Sigmoid colon (tissue), 7 donors: Measurements from ENCODE around the gene MAPRE3. TPM values are rescaled to one million over a fixed set of nuclear protein-coding genes. Genes with fewer than 3 reads are reported as not detected.
A peak's percentile ranks its signal among the peaks of the same experiment; 100 is the strongest.
"Not testable (repeated sequence)": the region's sequence is repeated elsewhere in the genome, so short reads cannot be mapped to it uniquely, and the experiment has no call there.

ENCODE experiments used
- DNase-seq: peaks from one replicate; pipeline ENCODE4 v3.0.0-alpha.2; 2019
- H3K27ac ChIP-seq, 4 donors: fragments of 200-600 bp; sonication (generic); one replicate each; pipeline ENCODE4 v1.5.1; 2016 to 2019; ENCODE audit warnings: mild to moderate bottlenecking in 1 of 4
- H3K27me3 ChIP-seq, 3 donors: fragments of 200-600 bp; sonication (generic); one replicate each; pipeline ENCODE4 v1.5.1; 2019; ENCODE audit warnings: mild to moderate bottlenecking in 1 of 3
- H3K36me3 ChIP-seq, 4 donors: fragments of 200-600 bp; sonication (generic); one replicate each; pipeline ENCODE4 v1.5.1; 2016 to 2019
- H3K4me1 ChIP-seq, 4 donors: fragments of 200-600 bp; sonication (generic); one replicate each; pipeline ENCODE4 v1.5.1; 2017 to 2019
- H3K4me3 ChIP-seq, 4 donors: fragments of 200-600 bp; sonication (generic); one replicate each; pipeline ENCODE4 v1.5.1; 2017 to 2019; ENCODE audit warnings: mild to moderate bottlenecking in 2 of 4, moderate library complexity in 1 of 4
- H3K9me3 ChIP-seq, 4 donors: fragments of 200-600 bp in 3 of 4; sonication (generic) in 3 of 4; one replicate each; pipeline versions ENCODE4 v1.5.1 to v1.6.1; 2013 to 2019
- EP300 ChIP-seq, 4 donors: sonication (generic); formaldehyde crosslinking; IDR thresholded peaks; one replicate each; pipeline ENCODE4 v1.6.1; 2017; ENCODE audit warnings: antibody characterized with exemption in 4 of 4
- POLR2A ChIP-seq, 2 donors: fragments of 450-650 bp; IDR thresholded peaks; one replicate each; pipeline ENCODE4 v1.6.1; 2016; ENCODE audit warnings: antibody characterized with exemption in 2 of 2, mild to moderate bottlenecking in 2 of 2, moderate library complexity in 2 of 2
- POLR2AphosphoS5 ChIP-seq, 4 donors: sonication (generic); formaldehyde crosslinking; IDR thresholded peaks; one replicate each; pipeline ENCODE4 v1.6.1; 2017; ENCODE audit warnings: antibody characterized with exemption in 4 of 4
- WGBS, 2 donors: extraction: QIAGEN DNeasy Blood & Tissue Kit; methylation state at CpG; one replicate each; pipeline ENCODE4 v1.1.7; 2013; 5-methylcytosine and 5-hydroxymethylcytosine counted together
- intact Hi-C: fragments of 100-400 bp; cut with DNase I; formaldehyde crosslinking; loops from one replicate; pipeline ENCODE4 v1.15.1; 2023
- polyA plus RNA-seq, 3 donors: library from polyadenylated mRNA; stranded (reverse); fragments of 200-250 nt; gene quantifications; one replicate each; pipeline ENCODE4 v1.2.3, GENCODE V29; 2013
- total RNA-seq, 4 donors: library from RNA; depleted of rRNA; stranded (reverse); fragments of >200 nt; gene quantifications; one replicate each; pipeline ENCODE4 v1.1.0, GENCODE V29; 2016
- TF ChIP-seq, protein P1 (sequence below), 4 experiments: fragments of 450-650 bp in 3 of 4; fragments of 200-600 bp in 1 of 4; IDR thresholded peaks; one replicate each; pipeline ENCODE4 v1.5.1; 2016 to 2019; ENCODE audit warnings: antibody characterized with exemption in 4 of 4, mild to moderate bottlenecking in 3 of 4, moderate library complexity in 2 of 4
- donor health status: healthy with polysubstance abuse.
- donor health status: Bipolar disorder and iron deficiency.
- donor health status: healthy.

The MAPRE3 gene
- total RNA-seq (10 to 100 TPM in 1 of 4 donors, 1 to 10 TPM in 3; 5.1 to 27.4 (median 8.9) TPM), polyA plus RNA-seq (10 to 100 TPM; 15.6 to 73.3 (median 32.1) TPM)

GRCh38 chr2:26970244-26970927, at the start of gene MAPRE3:
TSS of gene MAPRE3 (plus strand) at chr2:26970637. CDS start at chr2:27022219, 51,582 bp downstream.
- peak within 1 kb of the TSS; percentile 62 to 95 (median 82) for H3K4me3 ChIP-seq
- peak in 3 of 4 donors; percentile 9 to 57 (median 48) for TF ChIP-seq POLR2AphosphoS5 (IDR thresholded peaks at IDR 0.05)
- TF ChIP-seq EP300 (IDR thresholded peaks at IDR 0.05): no peak
- TF ChIP-seq, protein P1, sequence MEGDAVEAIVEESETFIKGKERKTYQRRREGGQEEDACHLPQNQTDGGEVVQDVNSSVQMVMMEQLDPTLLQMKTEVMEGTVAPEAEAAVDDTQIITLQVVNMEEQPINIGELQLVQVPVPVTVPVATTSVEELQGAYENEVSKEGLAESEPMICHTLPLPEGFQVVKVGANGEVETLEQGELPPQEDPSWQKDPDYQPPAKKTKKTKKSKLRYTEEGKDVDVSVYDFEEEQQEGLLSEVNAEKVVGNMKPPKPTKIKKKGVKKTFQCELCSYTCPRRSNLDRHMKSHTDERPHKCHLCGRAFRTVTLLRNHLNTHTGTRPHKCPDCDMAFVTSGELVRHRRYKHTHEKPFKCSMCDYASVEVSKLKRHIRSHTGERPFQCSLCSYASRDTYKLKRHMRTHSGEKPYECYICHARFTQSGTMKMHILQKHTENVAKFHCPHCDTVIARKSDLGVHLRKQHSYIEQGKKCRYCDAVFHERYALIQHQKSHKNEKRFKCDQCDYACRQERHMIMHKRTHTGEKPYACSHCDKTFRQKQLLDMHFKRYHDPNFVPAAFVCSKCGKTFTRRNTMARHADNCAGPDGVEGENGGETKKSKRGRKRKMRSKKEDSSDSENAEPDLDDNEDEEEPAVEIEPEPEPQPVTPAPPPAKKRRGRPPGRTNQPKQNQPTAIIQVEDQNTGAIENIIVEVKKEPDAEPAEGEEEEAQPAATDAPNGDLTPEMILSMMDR (IDR thresholded peaks at IDR 0.05): no peak
- TF ChIP-seq POLR2A (IDR thresholded peaks at IDR 0.05): no peak
- H3K36me3 ChIP-seq: no peaks in the 10 kb centered on the region
- intact Hi-C loops: loop anchor here (2.0 kb wide), 2 partner anchors 46 to 114 kb away; no protein-coding TSS in a partner anchor
- DNase-seq: peak; percentile 88
- peaks cover 0 to 24% (median 17%) of the 10 kb centered on the region in 4 donors for H3K4me1 ChIP-seq
- H3K27me3 ChIP-seq: no peaks in the 10 kb centered on the region
- 0% methylated on average over 69 of the region's 69 CpGs for WGBS, 2 donors
- H3K9me3 ChIP-seq: no peaks in the 10 kb centered on the region
- H3K27ac ChIP-seq: peak within 1 kb of the TSS; percentile 76 to 88 (median 86)

DNA sequence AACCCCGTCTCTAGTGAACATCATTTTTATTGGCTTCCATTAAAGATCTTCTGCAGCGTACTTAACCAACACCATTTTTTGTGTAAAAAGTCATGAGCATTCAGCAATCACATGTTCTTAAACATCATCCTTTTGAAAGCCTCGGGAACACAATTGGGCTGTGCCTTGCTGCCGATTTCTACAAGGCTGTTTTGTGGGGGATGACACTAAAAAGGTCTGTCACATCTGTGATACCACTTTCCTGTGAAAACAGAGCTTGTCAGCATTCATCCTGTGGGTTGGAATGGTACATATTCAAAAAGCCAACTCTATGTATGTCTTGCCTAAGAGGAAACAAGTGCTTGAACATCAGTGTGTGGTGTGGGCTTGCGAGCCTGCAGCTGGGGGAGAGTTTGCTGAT, 49.1 kb upstream of the MAPRE3 start:
- Histone ChIP-seq H3K4me3 (no peak overlapping the region), H3K4me1 (peaks cover 0 to 5% (median 0%) of the 10 kb centered on the region in 4 donors), H3K27me3 (no peaks in the 10 kb centered on the region), H3K9me3 (no peaks in the 10 kb centered on the region), H3K36me3 (no peaks in the 10 kb centered on the region), H3K27ac (no peak overlapping the region)
- 88% methylated on average over 5 of the region's 5 CpGs for WGBS, 2 donors
- intact Hi-C loops: no loop called here
- TF ChIP-seq, protein P1 (IDR thresholded peaks at IDR 0.05): no peak
- TF ChIP-seq POLR2A (IDR thresholded peaks at IDR 0.05): no peak
- DNase-seq: no peak

- H3K36me3 ChIP-seq: no peaks in the 10 kb centered on the region
- TF ChIP-seq, protein P1 (IDR thresholded peaks at IDR 0.05): peak in 2 of 4 experiments; percentile 43 to 46
- no peak for TF ChIP-seq EP300 (IDR thresholded peaks at IDR 0.05)
- H3K4me3 ChIP-seq: no peak overlapping the region
- H3K9me3 ChIP-seq: no peaks in the 10 kb centered on the region
- no peaks in the 10 kb centered on the region for H3K27me3 ChIP-seq
- H3K27ac ChIP-seq: no peak overlapping the region
- WGBS, 2 donors: 3 to 15% methylated on average over 8 of the region's 8 CpGs
- intact Hi-C loops: no loop called here
- peak; percentile 74 for DNase-seq
- peaks cover 0 to 5% (median 0%) of the 10 kb centered on the region in 4 donors for H3K4me1 ChIP-seq
These were observed 47.8 kb upstream of the MAPRE3 start for GRCh38 chr2:26922405-26923188.

- H3K27me3 ChIP-seq, H3K9me3 ChIP-seq, intact Hi-C loops, H3K4me3 ChIP-seq, DNase-seq, H3K4me1 ChIP-seq, H3K27ac ChIP-seq, H3K36me3 ChIP-seq: not testable (repeated sequence)
- WGBS, 2 donors: 64 to 80% methylated on average over 1 of the region's 1 CpG
These were observed 47.3 kb upstream of the MAPRE3 start for GRCh38 chr2:26923189-26923466.

DNA sequence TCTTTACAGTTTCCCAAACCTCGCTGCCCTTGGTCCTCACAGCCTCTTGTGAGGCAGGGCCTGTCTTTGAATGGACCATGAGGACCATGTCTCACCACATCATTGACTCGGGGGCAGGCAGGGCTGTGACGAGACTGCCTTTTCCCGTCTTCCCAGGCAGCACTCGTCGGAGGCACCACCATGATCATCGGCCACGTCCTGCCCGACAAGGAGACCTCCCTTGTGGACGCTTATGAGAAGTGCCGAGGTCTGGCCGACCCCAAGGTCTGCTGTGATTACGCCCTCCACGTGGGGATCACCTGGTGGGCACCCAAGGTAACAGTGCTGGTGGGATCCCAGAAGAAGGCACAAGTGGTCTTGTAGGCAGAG, 45.7 kb upstream of the MAPRE3 start:
- TF ChIP-seq, protein P1 (IDR thresholded peaks at IDR 0.05): no peak
- TF ChIP-seq POLR2A (IDR thresholded peaks at IDR 0.05) (no peak), POLR2AphosphoS5 (IDR thresholded peaks at IDR 0.05) (no peak), EP300 (IDR thresholded peaks at IDR 0.05) (no peak)
- H3K4me3 ChIP-seq: no peak overlapping the region
- peaks cover 0 to 5% (median 0%) of the 10 kb centered on the region in 4 donors for H3K4me1 ChIP-seq
- no peak overlapping the region for H3K27ac ChIP-seq
- no peak for DNase-seq
- peaks cover 0 to under 1% (median 0%) of the 10 kb centered on the region in 3 donors for H3K27me3 ChIP-seq
- H3K36me3 ChIP-seq: no peaks in the 10 kb centered on the region
- 93 to 94% methylated on average over 14 of the region's 14 CpGs for WGBS, 2 donors
- no peaks in the 10 kb centered on the region for H3K9me3 ChIP-seq
- intact Hi-C loops: no loop called here
